ENCODE data around the gene CPLX1.
"Not testable (repeated sequence)": the region's sequence is repeated elsewhere in the genome, so short reads cannot be mapped to it uniquely, and the experiment has no call there.

CPLX1 gene

DNA sequence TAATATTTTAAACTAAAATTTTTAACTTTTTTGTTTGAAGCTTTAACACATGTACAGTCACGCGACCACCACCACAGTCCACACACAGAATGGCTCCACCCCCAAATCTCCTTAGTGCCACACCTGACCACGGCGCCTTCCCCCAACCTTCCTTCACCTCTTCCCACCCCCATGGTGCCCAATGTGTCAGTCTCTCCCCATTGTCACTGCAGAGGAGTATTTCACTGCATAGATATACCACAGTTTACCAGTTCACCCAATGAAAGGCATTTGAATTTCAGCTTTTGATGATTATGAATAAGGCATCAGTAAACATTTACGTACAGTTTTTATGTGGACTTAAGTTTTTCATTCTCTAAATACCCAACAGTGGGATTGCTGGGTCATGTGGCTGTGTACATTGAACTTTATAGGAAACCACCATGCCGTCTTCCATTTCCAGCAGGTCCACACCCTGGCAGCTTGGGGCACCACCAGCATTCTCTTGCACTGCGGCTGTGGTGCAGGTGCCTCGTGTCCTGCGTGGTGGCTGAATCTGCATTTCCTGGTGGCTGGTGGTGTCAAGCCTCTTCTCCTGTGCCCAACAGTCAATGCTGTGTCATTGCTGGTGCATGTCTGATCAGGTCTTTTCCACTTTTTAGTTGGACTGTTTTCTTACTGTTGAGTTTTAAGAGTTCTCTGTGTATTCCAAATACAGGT is 49.0 kb downstream of the CPLX1 start:
- no peak for DNase-seq (ENCODE audit: low read depth)

DNA sequence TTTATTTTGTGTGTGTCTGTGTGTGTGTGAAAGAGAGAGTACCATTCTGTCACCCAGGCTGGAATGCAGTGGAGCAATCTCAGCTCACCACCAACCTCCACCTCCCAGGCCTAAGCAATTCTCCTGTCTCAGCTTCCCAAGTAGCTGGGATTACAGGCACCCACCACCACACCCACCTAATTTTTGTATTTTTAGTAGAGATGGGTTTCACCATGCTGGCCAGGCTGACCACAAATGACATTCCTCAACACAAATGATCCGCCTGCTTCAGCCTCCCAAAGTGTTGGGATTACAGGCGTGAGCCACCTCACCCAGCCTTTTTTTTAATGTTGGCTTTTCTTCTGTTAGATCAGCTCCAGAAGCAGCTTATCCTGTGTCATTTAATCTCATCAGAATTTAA is 50.4 kb downstream of the CPLX1 start:
- not testable (repeated sequence) for DNase-seq (ENCODE audit: low read depth)

DNA sequence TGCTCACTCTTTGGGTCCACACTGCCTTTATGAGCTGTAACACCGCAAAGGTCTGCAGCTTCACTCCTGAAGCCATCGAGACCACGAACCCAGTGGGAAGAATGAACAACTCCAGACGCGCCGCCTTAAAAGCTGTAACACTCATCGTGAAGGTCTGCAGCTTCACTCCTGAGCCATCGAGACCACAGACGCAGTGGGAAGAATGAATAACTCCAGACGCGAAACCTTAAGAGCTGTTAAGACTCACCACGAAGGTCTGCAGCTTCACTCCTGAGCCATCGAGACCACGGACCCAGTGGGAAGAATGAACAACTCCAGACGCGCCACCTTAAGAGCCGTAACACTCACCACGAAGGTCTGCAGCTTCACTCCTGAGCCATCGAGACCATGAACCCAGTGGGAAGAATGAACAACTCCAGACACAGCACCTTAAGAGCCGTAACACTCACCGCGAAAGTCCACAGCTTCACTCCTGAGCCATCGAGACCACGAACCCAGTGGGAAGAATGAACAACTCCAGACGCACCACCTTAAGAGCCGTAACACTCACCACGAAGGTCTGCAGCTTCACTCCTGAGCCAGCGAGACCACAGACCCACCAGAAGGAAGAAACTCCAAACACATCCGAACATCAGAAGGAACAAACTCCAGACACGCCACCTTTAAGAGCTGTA is 51.4 kb downstream of the CPLX1 start:
- not testable (repeated sequence) for DNase-seq (ENCODE audit: low read depth)

DNA sequence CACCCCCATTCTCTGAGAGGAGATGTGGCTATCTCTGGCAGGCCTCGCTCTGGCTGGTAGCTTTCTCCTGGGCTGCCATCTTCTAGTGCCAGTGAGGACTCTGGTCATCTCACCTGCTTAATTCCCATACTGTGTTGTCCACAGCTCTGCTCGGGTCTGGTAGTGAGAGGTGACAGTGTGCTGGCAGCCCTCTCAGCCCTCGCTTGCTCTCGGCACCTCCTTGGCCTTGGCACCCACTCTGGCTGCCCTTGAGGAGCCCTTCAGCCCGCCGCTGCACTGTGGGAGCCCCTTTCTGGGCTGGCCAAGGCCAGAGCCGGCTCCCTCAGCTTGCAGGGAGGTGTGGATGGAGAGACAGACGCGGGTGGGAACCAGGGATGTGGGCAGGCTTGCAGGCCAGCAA is 52.7 kb downstream of the CPLX1 start:
- no peak for DNase-seq (ENCODE audit: low read depth)

DNA sequence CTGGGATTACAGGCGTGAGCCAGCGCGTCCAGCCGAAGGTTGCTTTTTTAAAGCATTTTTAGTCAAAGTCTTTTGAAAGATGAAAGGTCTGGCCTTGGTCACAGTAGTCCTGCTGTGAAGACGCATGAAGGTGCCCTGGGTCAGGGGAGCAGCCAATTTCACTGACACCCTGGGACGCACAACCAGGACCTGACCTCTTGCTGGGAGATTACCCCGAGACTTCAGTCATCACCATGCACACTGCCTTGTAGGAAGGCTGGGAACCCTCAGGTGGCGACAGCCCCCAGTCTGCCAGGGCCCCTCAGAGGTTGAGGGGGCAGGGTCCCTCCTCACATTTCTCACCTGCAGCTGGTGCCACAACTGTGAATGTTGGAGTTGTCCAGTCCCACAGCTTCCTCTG is 53.2 kb downstream of the CPLX1 start:
- DNase-seq (ENCODE audit: low read depth): no peak

DNA sequence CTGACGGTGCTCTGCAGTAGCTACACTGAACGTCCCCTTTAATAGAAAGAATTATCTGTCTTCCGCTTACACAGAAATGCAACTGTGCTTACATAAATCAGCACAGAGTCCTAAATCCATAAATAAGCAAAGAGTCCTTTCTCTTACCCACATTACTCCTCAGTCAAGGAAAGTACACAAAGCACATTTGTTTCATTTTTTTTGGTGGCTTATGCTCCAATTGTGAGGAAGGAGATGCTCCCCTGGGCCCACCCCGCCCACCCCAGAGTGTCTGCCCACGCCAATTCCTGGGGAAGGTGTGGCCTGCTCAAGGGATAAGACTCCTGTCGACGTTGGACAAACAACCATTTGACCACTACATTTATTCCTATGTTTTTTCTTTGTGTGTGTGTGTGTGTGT is 53.8 kb downstream of the CPLX1 start:
- DNase-seq (ENCODE audit: low read depth): no peak

DNA sequence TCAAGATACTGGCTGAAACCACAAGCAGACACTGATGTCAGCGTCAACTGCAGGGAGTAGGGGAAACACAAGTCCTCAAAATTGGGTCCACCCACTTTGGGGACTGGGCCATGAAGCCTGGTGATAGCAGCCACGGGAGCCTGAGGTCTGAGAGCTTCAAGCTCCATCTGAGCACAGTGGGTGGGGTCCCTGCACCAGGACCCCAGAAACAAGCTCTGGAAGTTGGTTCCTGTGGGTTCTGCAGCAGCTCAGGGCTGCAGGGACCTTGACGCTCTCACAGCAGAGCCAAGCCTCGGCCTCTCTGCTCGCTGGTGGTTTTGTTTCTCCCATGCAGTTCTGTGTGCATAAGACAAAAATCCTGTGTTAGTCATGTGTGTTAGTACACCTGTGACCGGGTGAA is 54.5 kb downstream of the CPLX1 start:
- no peak for DNase-seq (ENCODE audit: low read depth)

DNA sequence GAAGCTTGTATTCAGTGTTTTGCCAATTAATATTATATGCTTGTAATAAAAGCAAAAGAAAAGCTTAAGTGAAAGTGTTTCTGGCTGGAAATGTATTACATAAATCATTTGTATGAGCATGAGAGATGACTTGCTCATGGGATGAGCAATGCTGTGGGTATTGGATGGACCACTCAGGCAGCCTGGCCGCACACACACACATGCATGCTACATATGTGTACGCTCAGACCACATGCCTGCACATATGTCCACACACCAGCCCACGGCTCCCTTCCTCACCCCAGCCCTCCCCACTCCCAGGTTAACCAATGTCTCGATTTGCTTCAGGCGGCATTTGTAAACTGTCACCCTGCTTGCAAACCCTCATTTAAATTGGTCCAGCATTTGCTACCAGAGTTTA is 55.9 kb downstream of the CPLX1 start:
- peak; percentile 24 for DNase-seq (ENCODE audit: low read depth)

DNA sequence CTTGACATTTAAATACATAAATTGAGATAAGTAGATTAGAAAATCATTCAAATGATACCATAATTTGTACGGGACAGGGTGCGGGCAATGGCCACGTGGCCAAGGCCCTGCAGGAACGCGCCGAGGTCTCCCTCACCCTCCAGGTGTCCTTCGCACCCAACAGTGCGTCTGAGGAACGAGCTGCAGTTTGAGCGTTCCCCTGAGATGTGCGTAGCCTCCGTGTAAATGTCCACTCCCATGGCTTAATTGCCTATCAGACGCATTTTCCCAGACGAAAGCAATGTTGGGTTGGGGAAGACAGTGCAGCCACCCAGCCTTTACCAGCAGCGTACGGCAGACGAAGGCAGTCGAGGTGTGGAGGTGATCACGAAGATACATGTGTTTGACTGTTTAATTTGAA is 56.4 kb downstream of the CPLX1 start:
- no peak for DNase-seq (ENCODE audit: low read depth)

DNA sequence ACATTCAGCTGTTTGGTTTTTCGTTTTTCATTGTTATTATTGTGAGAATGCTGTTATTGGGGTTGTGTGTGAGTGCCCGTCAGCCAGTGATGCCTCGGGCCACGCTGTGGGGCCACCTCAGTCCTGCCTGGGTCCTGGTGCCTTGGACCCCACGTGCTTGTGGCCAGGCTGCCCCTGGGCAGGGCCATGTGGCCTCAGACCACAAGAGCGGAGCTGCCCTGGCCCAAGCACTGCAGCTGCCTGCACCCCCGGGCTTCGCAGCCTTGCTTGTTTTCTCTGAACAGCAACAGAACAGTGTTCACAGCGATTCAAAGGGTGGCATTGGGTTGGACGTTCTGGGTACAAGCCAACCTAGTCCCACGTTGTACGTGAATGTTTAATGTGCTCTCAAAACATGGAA is 56.9 kb downstream of the CPLX1 start:
- DNase-seq (ENCODE audit: low read depth): no peak

DNA sequence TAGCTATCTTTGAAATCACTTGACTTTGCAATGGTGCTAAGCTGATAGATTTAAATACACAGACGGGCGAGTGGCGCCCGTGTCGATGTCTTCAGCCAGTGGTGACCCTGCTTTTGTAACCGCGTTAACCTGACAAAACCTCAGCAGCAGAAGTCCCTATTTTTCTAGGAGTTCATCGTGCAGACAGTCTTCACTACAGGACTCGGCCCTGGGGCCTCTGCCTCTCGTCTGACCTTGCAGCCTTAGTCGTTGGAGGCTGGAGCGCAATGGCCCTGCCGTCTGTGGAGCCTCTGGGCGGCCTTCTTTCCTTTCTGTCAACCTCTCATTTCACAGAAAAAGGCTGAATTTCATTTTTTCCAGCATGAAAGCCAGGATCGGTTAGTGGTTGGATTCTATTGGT is 57.9 kb downstream of the CPLX1 start:
- no peak for DNase-seq (ENCODE audit: low read depth)

DNA sequence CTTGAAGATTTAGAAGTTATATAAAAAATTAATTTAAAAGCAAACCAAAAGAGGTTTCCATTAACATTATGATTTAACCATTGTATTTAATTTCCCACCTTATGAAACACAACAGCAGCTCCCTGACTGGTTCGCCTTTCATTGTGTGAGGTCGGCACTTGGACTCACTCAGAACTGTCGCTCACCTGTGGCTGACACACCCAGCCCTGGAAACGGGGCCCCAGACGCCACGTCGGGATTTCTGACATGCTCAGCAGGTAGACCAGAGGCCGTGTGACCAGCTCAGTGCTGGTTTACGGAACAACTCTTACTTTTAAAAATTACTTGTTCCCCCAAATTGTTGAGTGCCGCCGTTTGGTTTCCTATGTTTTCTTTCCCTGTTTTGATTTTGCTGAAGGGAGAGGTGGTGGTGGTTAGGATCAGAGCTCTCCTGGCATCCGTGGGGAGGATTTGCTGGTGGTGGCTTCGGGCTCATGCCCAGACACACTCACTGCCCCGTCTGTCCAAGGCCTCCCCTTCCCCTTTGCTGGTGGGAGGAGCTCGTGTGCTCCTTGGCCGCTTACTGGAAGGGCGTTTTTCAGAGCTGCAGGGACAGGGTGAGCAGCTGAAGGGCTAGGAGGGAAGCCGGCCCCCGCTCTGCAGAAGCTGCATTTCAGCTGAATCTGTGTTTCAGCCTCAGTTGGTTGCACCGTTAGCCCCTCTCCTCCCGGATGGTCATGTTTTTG is 59.2 kb downstream of the CPLX1 start:
- DNase-seq (ENCODE audit: low read depth): no peak

DNA sequence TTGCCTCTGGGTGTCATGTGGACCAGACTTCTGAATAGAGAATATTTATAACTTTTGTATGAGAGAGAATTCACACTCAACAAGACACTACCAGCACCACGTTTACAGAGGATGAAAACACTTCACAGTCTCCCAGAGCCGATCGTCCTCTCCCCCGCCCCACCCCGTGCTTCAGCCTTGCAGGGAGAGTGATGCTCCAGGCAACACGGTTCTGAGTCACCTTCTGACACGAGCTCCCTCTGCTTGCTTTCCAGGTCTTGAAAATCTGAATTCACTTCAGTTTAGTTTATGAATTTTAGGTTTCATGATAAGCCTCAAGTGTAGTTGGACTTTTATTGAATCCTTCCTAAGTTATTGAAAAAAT is 59.8 kb downstream of the CPLX1 start:
- DNase-seq (ENCODE audit: low read depth): peak; percentile 74

DNA sequence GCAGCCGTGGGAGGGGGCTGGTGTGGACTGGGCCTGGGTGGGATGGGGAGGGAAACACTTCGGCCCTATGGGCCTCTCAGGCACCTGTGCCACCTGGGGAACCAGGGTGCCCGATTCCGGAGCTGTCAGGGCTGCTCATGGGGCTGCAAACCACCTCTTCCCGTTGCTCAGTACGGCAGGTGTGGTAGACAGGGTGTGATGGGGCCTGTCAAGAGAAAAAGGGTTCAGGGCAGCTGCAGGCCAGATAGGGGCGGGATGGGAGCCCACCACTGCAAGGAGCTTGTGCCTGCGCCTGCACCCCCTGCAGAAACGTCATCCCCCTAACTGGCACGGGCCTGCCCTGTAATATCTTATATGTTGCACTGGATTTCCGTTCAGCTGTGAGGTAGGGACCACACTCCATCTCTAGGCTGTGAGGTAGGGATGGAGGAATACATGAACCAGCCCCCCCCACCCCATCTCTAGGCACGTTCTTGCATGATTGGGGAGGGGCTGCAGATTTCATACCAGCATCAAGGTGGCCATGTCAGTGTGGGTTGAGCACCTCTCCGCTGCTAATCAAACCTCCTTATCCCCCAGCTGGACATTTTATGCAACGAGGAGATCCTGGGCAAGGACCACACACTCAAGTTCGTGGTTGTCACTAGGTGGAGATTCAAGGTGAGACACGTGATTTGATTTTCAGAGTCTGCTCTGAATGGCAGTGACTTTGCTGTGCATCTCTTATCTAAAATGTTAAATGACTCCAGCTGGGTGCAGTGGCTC is 61.3 kb downstream of the CPLX1 start:
- no peak for DNase-seq (ENCODE audit: low read depth)

DNA sequence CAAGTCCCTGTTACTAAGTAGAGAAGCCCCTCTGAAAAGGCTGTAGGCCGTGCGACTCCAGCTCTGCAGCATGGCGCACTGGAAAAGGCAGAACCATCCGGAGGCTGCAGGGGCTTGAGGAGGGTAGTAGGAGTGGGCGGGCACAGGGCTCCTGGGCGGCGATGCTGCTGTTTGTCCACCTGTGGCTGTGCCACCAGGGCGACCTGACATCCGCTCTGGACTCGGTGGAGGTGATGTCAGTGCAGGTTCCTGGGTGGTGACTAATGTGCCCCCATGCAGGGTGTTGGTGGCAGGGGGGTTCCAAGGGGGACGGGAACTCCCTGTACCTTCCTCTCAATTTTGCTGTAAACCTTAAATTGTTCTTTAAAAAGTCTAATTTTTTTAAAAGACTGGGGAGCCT is 62.0 kb downstream of the CPLX1 start:
- DNase-seq (ENCODE audit: low read depth): no peak

DNA sequence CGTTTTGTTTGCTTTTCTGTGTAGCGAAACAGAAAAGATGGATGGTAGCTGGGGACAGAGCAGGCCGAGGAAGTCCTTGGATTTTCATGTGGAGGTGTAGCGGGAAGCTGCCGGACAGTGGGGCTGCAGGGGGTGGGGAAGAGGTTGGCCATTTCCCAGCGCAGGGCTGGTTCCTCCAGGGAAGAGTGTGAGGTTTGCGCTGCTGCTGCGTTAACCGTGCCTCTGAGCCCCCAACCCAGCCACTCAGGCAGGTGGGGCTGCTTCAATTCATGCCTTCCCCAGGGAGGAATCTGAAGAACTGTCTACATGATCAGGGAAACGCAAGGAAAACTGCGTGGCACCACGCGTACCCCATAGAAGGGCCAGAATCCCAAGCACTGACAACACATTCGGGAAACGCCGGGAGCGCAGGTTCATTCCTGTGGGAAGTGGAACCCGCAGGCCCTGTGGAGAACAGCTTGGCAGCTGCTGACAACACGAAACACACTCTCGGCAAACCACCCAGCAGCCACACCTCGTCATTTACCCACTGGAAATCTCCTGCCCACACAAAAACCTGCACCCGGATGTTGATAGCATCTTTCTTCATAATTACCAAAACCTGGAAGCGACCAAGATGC is 62.6 kb downstream of the CPLX1 start:
- DNase-seq (ENCODE audit: low read depth): no peak

DNA sequence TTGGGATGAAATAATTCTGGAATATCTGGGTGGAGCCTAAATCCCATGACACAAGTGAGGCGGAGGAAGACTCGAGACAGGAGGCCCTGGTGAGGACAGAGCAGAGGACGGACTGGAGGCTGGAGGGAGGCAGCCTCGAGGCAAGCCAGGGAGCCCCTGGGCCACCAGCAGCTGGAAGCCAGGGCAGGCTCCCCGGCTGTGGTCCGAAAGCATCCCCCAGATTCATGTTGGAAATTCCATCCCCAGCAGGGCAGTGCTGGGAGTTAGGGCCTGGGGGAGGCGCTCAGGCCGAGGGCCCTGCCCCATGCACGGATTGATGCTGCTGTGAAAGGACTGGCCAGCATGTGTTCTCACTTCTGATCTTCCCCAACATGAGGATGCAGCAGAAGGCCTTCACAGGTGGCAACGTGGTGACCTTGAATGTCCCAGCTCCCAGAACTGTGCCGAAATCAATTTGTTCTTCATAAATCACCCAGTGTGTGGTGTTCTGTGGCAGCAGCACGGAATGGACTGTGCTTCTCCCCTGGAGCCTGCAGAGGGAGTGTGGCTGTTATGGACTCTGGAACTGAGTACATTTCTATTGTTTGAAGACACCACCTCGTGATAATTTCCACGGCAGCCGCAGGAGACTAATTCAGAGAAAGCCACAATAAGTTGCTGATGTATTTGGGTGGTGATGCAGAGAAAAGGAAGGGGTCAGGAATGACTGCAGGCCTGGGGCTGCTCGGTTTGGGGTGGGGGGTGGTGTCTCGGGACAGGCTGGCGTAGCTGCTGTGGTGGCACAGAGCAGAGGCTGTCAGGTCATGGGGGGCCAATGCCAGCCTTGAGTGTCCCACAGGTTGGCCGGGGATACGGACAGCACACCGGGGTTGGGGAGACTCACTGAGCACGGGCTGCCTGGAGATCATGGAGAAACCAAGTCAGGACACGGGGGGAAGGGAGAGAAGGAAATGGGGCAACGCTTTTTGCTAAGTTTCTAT is 63.4 kb downstream of the CPLX1 start:
- DNase-seq (ENCODE audit: low read depth): peak; percentile 30

DNA sequence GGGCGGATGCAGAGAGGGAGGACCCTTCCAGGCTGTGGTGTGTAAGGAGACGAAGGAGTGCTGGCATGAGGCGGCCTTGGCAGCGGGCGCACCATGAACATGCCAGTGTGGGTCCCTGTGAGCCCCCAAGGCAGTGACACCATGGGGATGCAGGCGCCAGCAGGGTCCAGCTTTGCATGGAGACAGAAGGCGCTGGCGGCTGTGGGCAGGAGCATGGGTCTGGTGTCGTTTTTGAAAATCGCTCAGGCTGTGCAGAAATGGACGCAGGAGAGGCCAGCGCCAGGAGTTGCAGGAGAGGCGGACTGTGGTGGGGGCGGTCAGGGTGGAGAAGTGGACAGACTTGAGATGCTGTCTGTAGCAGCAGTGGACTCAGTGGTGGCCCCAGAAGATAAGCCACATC is 64.2 kb downstream of the CPLX1 start:
- DNase-seq (ENCODE audit: low read depth): no peak

DNA sequence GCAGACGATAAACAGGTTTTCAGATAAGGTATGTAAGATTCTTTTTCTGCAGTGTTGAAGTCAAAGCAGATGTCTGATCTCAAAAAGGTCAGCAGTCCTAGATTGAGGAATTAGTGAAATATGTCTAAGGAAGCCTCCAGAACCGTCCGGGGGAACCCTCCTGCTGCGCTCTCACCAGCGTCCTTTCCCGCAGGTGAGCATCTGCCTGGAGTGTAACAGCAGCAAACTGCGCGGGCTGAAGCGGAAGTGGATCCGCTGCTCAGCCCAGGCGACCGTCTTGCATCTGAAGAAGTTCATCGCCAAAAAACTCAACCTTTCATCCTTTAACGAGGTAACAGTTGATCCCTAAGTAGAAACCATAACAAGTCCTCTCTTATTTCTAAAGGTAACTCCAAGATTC is 64.8 kb downstream of the CPLX1 start:
- no peak for DNase-seq (ENCODE audit: low read depth)

DNA sequence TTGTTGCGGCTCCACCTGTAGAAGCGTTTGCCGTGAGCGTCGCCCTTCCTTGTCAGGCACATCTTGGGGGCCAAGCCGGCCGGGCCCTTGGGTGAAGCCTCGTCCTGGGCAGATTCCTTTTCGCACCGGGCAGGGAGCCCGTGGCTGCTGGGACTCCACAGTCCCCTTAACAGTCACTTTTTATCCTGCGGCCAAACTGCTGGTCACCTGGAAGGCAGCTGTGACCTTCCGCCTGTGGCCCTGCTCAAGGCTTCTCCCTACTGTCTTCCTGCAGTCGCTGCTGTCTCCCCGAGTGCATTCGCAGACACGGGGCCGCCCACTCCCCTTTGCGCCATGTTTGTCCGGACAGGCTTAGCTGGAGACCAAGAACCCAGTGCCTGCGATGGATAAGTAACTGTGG is 65.3 kb downstream of the CPLX1 start:
- DNase-seq (ENCODE audit: low read depth): no peak

DNA sequence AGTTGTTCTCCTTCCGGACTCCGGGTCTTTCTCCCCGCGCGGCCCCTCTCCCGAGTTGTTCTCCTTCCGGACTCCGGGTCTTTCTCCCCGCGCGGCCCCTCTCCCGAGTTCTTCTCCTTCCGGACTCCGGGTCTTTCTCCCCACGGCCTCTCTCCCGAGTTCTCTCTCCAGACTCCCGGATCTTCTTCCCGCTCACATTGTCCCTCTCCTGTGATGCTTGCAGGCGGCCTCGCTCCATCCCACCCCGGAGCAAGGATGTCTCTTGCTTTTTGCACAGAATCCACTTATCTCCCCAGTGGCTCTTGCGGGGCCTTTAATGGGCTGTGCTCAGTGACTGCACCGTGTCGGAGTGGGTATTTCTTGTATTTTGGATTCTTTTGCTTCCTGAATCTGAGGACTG is 66.1 kb downstream of the CPLX1 start:
- not testable (repeated sequence) for DNase-seq (ENCODE audit: low read depth)

Data from ELR (cell line).